Epidermal melanocyte (primary cell): ENCODE data around the gene ZHX3.

Experiments
- DNase-seq: peaks from one replicate; pipeline ENCODE4 v3.0.0; 2011; ENCODE audit warnings: low spot score; ENCODE audit not compliant: insufficient read length

The ZHX3 gene

GRCh38 chr20:41154436-41155176 is 162.9 kb downstream of the ZHX3 start:
- no peak for DNase-seq

- DNase-seq = no peak
Measured at GRCh38 chr20:41152108-41152757, 165.3 kb downstream of the ZHX3 start.

GRCh38 chr20:41151134-41151869 is 166.2 kb downstream of the ZHX3 start:
- DNase-seq = no peak

GRCh38 chr20:41150664-41151063 is 166.9 kb downstream of the ZHX3 start:
- DNase-seq = no peak

DNA sequence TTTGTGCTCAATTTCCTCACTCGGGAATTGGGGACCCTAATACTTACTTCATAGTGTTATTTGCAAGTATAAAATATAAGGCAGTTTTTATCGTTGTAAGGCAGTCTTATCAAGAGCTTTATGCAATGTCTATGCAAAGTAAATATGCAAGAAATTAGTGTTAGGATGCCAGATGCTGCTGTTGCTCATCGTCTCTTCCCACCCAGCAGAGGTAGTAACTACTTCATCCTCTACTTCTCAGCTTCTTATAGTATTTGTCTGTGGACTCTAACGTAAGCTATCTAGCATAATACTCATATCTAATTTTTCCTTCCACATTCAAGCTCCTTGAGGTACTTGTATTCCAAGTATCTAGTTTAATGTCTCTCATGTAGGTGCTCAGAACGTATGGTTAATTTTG is 168.6 kb downstream of the ZHX3 start:
- no peak for DNase-seq

DNA sequence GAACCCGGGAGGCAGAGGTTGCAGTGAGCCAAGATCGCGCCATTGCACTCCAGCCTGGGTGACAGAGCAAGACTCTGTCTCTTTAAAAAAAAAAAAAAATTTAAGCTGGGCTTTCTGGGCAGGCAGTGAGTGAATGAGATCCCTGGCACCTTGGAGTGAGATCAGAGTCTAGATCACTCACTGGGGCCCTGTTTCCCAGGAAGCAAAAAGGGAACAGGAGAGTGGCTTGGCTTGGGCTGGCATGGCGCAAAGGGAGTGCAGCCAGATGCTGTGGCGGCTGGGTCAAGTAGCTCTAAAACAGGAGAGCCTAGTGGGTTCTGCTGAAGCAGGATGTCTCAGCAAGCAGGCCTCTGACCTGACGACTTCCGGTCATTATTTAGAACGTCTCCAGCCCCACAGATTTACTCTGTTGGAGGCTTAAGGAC is 169.8 kb downstream of the ZHX3 start:
- no peak for DNase-seq

DNA sequence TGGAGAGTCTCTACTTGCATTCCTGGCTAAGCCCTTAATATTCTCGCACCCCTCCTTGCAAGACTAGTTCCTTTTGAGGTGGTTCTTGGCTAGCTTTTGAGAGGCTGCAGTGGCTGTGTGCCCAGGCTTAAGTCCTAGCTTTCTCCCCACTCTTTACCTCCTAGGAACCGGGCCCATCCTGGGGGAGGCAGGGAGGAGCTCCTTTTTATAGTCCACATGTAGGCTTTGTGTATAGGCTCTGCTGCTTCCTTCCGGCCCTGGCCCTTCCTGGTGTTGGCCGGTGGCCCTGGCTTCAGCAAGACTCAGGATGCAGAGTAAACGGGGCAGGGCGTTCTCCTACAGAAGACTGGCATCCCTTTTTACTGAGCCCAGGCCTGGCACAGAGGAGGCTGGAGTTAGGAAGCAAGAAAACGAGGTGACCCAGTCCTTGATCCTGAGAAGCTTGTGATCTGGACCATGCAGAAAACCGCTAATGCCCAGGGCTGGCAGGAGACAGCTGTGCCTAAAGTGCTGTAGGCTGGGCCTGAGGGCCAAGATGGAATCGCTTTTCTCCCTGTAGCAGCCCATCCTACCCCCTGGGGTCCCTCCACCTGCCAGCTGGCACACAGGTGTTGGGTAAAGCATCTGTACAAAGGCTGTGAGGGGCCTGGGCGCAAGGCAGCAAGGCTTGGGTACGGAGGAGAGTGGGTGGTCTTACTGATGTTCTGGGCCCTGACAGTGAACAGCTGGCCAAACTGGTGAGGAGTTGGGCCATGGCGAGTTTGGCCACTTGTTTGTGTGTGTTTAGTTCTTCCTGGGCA is 171.5 kb downstream of the ZHX3 start:
- DNase-seq = no peak

DNA sequence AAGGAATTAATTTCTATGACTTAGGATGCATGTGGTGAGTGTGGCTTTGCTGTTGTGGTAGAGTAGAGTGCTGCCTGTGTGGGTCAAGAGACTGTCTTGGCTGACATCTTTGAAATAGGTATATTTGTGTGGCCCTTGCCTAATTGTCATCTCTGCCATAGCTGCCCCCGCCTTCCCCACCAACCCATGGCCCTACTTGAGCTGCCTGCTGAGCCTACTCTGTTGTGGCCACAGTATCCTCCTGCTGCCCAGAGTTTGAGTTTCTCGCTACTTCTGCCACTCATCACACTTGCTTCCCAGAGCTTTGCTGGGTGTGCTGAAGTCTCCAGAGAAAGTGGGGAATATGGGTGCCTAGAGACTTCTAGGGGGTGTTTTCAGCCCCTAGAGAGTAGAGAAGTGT is 172.2 kb downstream of the ZHX3 start:
- DNase-seq = no peak

GRCh38 chr20:41143354-41143753 is 174.2 kb downstream of the ZHX3 start:
- DNase-seq = no peak

DNA sequence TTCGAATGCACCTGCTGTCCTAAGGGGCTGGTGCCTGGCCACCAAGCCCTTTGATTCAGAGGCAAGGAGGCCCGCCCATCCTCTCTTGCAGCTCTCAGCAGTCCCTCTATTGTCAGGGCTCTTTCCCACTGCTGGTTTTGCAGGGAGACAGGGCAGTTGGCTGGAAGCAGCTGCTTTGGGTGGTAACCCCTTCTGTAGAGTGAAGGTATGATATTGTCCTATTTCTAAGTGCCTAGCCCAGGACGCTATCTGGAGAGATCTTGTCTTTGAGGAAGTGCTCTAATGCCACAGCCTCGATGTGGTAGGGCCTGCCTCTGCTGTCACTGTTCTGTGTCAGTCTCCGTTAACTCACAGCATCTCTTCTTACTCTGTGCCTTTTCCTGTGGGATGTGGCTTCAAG is 174.6 kb downstream of the ZHX3 start:
- DNase-seq = no peak

GRCh38 chr20:41142245-41142644 is 175.3 kb downstream of the ZHX3 start:
- no peak for DNase-seq

DNA sequence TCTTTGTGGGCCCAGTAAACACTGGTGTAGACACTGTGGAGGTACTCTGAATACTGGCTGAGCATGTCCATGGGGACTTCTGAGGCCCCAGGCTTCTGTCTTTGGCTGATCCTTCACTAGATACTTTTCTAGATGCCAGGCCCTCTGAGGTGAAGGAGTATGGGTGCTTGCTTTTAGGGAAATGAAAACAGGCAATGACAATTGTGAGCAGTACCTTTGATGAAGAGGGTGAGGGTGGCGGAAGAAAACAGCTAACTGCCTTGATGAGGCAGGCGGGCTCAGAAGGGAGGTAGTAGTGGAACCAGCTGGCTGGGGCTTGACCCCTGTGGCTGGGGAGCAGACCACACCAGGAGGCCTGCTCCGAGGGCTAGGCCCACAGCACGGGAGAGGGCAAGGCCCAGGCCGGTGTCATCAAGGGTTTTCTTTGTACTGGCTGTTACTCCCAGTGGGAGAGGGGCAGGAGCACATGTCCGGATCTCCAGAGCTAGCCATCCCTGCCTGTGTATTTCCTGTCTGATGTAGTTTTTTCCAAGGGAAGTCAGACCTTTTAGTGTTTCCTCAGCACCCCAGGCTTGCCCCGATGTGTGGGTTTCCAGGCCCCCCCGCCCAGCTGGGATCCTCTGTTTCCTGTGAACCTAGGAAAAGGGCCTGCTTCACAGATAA is 176.2 kb downstream of the ZHX3 start:
- DNase-seq = peak; percentile 82

DNA sequence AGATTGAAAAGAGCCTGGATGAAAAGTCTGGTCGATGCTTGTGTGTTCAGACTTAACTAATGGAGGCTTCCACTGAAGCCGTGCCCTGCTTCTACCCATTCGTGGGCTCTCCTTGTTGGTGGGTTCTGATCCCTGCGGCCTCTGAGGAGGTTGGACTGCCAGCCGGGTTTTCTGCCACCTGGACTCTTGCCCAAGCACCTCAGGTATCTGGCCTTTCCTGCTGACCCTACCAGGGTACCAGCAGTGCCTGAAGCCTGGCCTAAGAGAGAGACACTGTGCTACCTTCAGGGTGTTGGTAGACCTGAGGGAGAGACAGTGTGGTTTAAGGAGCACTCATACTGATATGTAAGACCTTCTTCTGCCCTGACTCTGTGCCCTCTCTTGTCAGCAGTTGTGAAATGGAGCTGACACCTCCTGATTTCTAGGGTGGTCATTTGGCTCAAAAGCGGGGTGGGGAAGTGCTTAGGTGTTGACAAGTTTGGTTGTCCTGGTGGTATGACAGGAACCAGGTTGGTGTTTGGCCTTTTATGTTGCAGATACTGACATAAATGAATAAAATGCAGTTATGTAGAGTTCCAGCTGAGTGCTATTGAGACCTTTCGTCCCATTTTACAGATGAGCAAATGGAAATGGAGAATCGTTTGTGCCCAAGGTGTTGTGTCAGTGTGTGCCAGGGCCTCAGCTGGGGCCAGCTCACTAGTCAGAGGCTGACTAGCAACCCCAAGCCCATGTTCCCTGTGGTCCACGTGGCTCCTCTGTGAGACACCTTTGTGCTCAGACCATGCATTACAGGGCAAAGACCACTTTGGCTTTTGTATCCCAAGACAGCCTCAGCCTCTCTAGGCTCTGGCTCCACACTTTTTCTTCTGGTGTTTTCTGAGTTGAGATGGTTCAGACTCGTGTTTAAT is 177.1 kb downstream of the ZHX3 start:
- DNase-seq = no peak

DNA sequence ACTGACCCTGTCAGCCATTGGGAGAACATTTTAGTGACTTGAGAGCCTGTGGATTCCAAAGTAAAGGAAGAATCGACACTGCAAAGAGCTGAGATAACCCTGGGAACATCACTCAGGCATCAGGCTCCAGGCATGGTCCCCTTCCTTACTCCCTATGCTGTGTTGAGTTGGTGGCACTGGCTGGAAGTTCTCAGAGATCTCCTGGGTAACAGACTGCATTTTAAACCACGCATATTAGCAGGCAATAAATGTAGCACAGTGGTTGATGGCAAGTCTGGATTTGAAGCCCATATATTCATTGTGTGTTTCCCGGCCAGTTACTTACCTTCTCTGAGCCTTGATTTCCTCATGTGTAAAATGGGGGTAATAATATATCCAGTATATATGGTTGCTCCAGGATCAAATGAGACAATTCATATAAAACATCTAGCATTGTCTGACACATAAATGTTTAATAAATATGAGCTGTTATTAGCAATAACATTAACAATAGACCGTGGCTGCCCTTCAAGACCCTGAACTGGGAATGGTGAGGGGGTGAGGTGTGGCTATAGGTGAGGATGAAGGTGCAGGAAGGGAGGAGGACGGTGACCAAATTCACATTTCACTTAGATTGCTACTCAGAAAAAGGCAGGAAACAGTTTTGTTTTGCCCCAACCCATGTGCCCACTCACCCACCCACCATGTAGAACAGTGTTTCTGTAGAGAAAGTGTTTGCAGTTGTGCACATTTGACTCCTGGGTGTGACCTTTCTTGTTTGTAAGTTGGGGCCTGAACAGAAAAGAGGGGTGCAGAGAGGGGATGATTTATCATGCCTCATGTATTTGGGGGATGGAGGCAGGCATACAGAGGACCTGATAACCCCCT is 178.1 kb downstream of the ZHX3 start:
- no peak for DNase-seq

- no peak for DNase-seq
Measured at GRCh38 chr20:41138475-41139226, 178.9 kb downstream of the ZHX3 start.

DNA sequence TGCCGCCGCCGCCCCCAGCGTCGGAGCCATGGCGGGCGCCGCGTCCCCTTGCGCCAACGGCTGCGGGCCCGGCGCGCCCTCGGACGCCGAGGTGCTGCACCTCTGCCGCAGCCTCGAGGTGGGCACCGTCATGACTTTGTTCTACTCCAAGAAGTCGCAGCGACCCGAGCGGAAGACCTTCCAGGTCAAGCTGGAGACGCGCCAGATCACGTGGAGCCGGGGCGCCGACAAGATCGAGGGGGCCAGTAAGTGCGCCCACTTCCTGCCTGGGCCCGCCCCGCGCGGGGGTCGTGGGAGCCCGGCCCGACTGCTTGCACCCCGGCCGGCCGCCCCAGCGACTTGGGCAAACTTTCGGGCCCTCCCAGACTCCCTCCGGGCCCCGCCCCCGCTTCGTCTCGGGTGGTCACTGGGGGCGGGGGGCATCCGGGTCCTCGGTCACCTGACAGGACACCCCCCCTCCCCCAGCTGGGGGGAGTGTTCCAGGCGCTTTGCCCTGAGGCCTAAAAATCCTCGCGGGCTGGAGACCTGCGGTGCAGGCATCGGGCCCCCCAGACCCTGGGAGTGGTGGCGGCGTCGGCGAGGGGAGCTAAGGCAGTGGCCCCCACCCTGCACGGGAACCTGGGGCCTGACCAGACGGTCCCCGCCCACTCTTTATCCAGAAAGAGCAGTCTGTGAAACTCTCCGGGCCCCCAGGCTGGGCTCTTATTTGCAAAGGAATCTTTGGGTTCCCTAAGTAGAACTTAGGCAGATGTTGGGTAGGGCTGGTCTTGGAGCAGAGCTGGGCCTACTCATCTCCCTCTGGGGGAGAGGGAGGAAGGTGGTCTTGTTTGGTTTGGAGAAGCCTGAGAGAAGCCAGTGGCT is 179.7 kb downstream of the ZHX3 start:
- no peak for DNase-seq
